AG04449 (cell line): ENCODE measurements around the gene GPR107.

ENCODE experiments used
- CTCF ChIA-PET: fragments of 350-600 bp; formaldehyde crosslinking; extraction: SDS; loops from one replicate; lab custom pipeline; 2021; ENCODE audit warnings: antibody characterized with exemption; lab: Yijun Ruan, JAX
- POLR2A ChIA-PET: fragments of 400-600, 350-600 bp; formaldehyde crosslinking; extraction: SDS; loops from one replicate; lab custom pipeline; 2020; ENCODE audit warnings: antibody characterized with exemption, inconsistent platforms; lab: Yijun Ruan, JAX
- DNase-seq: peaks from one replicate; pipeline ENCODE4 v3.0.0-alpha.2; 2010; ENCODE audit warnings: low read depth, low spot score
- H3K4me3 ChIP-seq: 2 replicates; pipeline ENCODE4 v1.5.1; 2011; ENCODE audit warnings: low read depth, mild to moderate bottlenecking, control low read depth, low read length
- CTCF ChIP-seq: IDR thresholded peaks from one replicate; pipeline ENCODE4 v1.5.1; 2011; ENCODE audit warnings: mild to moderate bottlenecking, moderate library complexity, low read length, control low read depth, inconsistent platforms; ENCODE audit not compliant: insufficient read depth; ENCODE audit errors: missing control alignments

GPR107 gene

DNA sequence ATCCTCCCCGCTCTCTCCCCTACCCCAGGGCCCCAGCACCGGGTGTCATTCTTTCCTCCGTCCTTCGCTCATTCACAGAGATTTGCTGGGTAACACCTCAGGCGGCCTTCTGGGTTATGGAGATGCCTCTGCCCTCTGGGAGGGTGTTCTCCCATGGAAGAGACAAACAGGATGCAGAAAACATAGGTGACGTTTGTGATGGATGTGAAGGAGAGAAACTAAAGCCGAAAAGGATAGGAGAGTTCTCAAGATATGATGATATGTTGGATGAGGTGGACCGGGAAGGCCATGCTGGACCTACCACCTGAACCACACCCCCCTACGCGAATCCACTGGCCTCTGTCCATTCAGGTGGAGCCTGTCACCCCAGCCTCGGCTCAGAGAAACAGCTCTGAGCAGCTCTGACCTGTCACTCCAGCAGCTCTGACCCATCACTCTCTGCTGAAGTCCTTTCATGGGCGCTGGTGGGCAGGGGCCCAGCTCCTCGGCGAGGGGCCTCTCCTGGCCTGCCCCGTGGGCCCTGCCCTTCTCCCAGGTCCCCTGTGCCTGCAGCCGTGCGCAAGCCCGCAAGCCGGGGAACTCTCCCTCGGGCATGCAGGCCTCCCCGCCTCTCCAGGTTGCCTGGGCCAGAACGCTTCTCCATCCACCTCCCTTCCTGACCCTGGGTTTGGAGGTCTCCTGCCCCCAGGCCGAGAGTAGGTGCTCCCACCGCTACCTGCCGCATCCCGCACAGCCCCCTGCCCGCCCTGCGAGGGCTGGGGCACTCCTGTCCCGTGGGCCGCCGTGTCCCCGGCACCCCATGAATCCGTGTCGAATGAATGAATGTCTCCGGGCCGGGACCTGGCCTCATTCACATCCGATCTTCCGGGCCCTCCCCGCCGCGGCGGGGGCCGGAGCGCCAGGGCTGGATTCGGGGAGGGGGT, 117.8 kb downstream of the GPR107 start:
- no peak for DNase-seq
- CTCF ChIA-PET: interaction anchor here (0.7 kb wide), 1 partner anchor 11 kb away, joined by 3 read pairs; no protein-coding TSS in a partner anchor
- POLR2A ChIA-PET: no interaction called here
- no peak for TF ChIP-seq CTCF
- H3K4me3 ChIP-seq: peak overlapping the region; percentile 74

DNA sequence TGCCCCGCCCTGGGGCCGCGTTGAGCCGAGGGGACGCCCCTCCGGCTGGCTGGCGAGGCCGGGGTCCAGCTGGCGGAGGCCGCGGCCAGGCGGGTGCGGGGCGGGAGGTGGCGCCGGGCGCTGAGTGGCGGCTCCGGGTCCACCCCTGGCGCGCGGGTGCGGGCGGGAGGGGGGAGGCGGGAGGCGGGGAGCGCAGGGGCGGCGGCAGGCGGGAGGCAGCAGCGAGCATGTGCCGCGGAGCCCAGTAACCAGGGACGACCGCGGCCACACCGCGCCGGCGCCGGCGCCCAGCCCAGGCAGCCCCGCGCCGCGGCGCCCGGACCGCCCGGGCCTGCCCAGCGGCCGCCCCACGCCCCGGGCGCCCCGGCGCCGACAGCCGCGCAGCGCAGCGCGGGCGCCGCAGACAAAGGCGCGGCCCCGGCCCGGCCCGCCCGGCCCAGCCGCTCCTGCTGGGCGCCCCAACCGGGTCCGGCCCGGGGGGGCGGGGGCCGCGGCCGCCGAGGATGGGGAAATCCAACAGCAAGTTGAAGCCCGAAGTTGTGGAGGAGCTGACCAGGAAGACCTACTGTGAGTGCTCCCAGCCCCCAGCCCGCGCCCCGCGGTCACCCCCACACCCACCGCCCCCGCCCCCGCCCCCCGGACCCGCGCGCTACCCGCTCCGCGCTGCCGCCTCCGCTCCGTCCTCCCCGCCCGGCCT, 118.6 kb downstream of the GPR107 start, which contains the start of gene NCS1:
NCS1 (plus strand) TSS at position 244 of the 697 bp plus-strand sequence; CDS start at position 504, 260 bp downstream.
- no peak for TF ChIP-seq CTCF
- ChIA-PET POLR2A (no interaction called here), CTCF (interaction anchor here (1.3 kb wide), 1 partner anchor 64 kb away, joined by 3 read pairs; no protein-coding TSS in a partner anchor)
- DNase-seq: no peak
- H3K4me3 ChIP-seq: peak within 1 kb of the TSS; percentile 74

DNA sequence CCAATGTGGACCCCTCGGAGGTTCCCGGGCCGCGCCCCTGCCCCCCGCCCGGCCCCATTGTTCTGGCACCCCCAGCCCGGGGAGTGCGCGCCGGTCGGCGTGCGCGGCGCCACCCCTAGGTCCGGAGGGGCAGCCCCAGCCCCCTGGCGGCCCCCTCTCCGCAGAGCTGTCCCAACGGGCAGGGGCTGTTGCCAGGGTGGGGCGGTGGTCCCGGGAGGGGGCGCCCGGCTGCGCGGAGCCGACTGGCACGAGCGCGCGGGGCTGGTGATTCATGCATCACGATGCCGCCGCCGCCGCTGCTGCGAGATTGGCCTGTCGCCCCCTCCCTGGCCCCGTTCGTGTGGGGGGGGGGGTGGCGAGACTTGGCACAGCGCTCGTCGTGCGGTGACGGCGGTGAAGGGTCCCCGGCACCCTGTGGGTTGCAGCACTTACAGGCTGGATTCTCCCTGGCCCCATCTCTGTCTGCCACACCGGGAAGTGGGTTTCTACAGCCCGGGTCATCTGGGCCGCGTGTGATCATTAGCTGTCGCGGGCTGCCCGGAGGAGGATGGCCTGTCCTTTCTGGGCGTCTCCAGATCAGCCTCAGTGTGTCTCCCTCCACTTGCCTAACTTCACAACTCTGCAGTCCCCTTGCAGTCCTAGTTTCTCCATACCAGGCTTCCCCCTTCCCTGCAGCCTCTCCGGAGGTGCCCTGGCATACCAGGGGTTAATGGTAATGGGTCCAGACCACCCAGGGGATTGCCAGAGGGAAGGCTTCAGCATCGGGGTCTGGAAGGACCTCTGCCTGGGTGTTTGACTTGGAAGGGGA, 119.4 kb downstream of the GPR107 start:
- DNase-seq: no peak
- ChIA-PET POLR2A (interaction anchor here (1.1 to 1.4 kb wide), 3 partner anchors 10 to 55 kb away, joined by 3 to 7 read pairs (median 3); no protein-coding TSS in a partner anchor), CTCF (interaction anchor here (0.8 to 2.5 kb wide), 9 partner anchors 10 to 72 kb away, joined by 3 to 10 read pairs (median 3); no protein-coding TSS in a partner anchor)
- TF ChIP-seq CTCF: peak; percentile 8
- peak overlapping the region; percentile 74 for H3K4me3 ChIP-seq

- CTCF ChIA-PET: interaction anchor here (0.8 to 2.5 kb wide), 9 partner anchors 9 to 72 kb away, joined by 3 to 10 read pairs (median 3); no protein-coding TSS in a partner anchor
- no peak for TF ChIP-seq CTCF
- POLR2A ChIA-PET: interaction anchor here (1.1 to 1.4 kb wide), 3 partner anchors 10 to 56 kb away, joined by 3 to 7 read pairs (median 3); no protein-coding TSS in a partner anchor
- peak overlapping the region; percentile 74 for H3K4me3 ChIP-seq
- DNase-seq: no peak
These were observed 119.9 kb downstream of the GPR107 start for GRCh38 chr9:130173666-130173983.

DNA sequence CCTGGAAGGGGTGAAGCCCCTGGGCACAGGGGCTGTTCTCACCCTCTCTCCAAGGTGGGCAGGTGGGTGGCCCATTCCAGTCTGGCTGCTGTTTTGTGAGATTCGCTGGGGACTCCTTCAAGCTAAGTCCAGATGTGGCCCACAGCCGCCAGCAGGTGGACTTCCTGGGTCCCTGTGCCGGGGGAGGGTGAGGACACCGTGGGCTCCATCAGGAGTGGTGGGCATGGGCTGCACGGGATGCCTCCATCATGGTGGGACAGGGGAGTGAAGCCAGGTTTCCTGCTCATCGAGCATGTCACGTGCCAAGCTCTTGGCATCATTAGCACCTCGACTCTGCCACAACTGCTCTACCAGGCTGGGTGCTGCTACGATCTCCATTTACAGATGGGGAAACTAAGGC, 120.3 kb downstream of the GPR107 start:
- DNase-seq: no peak
- no peak for TF ChIP-seq CTCF
- H3K4me3 ChIP-seq: peak overlapping the region; percentile 74
- CTCF ChIA-PET: interaction anchor here (0.8 to 2.5 kb wide), 10 partner anchors 9 to 72 kb away, joined by 3 to 10 read pairs (median 4); no protein-coding TSS in a partner anchor
- POLR2A ChIA-PET: interaction anchor here (1.1 to 1.4 kb wide), 3 partner anchors 9 to 56 kb away, joined by 3 to 7 read pairs (median 3); no protein-coding TSS in a partner anchor
